Measurements from ENCODE around the gene PRRX2. TPM values are rescaled to one million over a fixed set of nuclear protein-coding genes. Genes with fewer than 3 reads are reported as not detected.

Gene PRRX2
- total and polyA plus RNA-seq, 2 experiments from 2014 or later: 9.7 to 23.0 TPM

DNA sequence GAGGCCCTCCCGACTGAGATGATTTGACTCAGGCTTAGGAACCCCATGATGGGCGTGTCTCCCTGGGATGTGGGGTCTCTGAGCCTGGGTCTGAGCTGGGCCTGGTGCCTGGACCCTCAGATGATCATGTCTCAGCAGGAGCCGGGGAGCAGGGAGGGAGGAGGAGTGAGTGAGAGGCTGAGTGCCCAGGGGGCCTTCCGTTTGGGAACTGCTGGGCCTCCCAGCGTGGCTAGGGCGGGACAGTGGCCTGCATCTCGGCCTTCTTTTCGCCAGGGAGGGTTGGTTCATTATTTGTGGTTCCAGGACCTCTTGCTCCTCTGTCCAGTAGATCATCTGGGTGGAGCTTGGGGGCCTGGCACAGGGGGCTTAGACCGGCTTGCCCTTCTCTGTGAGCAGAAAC is 5.6 kb downstream of the PRRX2 start:
- no peak for DNase-seq (ENCODE audit: low spot score)
- Histone ChIP-seq H3K27me3 (peaks cover 10% of the 10 kb centered on the region), H3K4me1 (ENCODE audit: insufficient read depth) (peaks cover 13% of the 10 kb centered on the region), H3K79me2 (peaks cover 30% of the 10 kb centered on the region), H3K4me3 (no peak overlapping the region), H2AFZ (no peak overlapping the region), H3K4me2 (no peak overlapping the region), H4K20me1 (ENCODE audit: insufficient read depth, poor library complexity, severe bottlenecking) (no peaks in the 10 kb centered on the region), H3K9me2 (replicated peaks; ENCODE audit: insufficient read depth) (no peaks in the 10 kb centered on the region), H3K27ac (no peak overlapping the region), H3K9me3 (ENCODE audit: low read depth) (no peaks in the 10 kb centered on the region), H3K36me3 (replicated peaks; ENCODE audit: insufficient read depth, low read depth) (no peaks in the 10 kb centered on the region)
- 81% methylated on average over 9 of the region's 9 CpGs for WGBS (ENCODE audit: low lambda C conversion rate, missing lambda C conversion rate)
- TF ChIP-seq EZH2phosphoT487 (IDR thresholded peaks at IDR 0.05; ENCODE audit: low read depth, severe bottlenecking, unreplicated experiment): no peak
- TF ChIP-seq EZH2 (IDR thresholded peaks at IDR 0.05; ENCODE audit: borderline replicate concordance): no peak
- no peak for TF ChIP-seq CTCF (IDR thresholded peaks at IDR 0.05; ENCODE audit: poor library complexity)

DNA sequence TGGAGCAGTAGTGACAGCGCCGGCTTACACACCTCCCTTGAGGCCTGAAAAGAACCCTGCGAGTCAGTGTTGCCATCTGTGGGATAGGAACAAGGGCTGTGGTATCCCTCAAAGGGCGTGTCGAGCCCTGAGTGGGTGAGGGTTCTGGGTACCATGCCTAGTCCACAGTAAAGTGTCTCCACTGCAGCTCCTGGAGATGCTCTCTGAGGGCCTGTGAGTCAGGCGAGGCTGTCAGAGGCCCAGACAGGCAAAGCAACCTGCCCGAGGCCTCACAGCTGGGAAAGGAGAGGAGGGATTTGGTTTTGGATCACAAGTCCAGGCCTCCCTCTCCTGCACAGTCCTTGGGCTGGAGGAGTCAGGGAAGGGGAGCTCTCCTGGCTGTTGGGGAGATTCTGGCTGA is 6.1 kb downstream of the PRRX2 start:
- H3K9me2 ChIP-seq (replicated peaks; ENCODE audit: insufficient read depth): no peaks in the 10 kb centered on the region
- H4K20me1 ChIP-seq (ENCODE audit: insufficient read depth, poor library complexity, severe bottlenecking): no peaks in the 10 kb centered on the region
- peaks cover 14% of the 10 kb centered on the region for H3K4me1 ChIP-seq (ENCODE audit: insufficient read depth)
- TF ChIP-seq EZH2 (IDR thresholded peaks at IDR 0.05; ENCODE audit: borderline replicate concordance): no peak
- TF ChIP-seq CTCF (IDR thresholded peaks at IDR 0.05; ENCODE audit: poor library complexity): no peak
- no peak for TF ChIP-seq EZH2phosphoT487 (IDR thresholded peaks at IDR 0.05; ENCODE audit: low read depth, severe bottlenecking, unreplicated experiment)
- no peak overlapping the region for H3K4me3 ChIP-seq
- no peak overlapping the region for H3K4me2 ChIP-seq
- 88% methylated on average over 7 of the region's 7 CpGs for whole genome bisulfite sequencing (ENCODE audit: low lambda C conversion rate, missing lambda C conversion rate)
- H3K36me3 ChIP-seq (replicated peaks; ENCODE audit: insufficient read depth, low read depth): no peaks in the 10 kb centered on the region
- no peak overlapping the region for H3K27ac ChIP-seq
- DNase-seq (ENCODE audit: low spot score): no peak
- peaks cover 10% of the 10 kb centered on the region for H3K27me3 ChIP-seq
- no peaks in the 10 kb centered on the region for H3K9me3 ChIP-seq (ENCODE audit: low read depth)
- peaks cover 27% of the 10 kb centered on the region for H3K79me2 ChIP-seq
- H2AFZ ChIP-seq: no peak overlapping the region

GRCh38 chr9:129672702-129673101 is 7.3 kb downstream of the PRRX2 start:
- Histone ChIP-seq H2AFZ (no peak overlapping the region), H3K79me2 (peaks cover 18% of the 10 kb centered on the region), H3K36me3 (replicated peaks; ENCODE audit: insufficient read depth, low read depth) (no peaks in the 10 kb centered on the region), H3K4me2 (no peak overlapping the region), H3K9me3 (ENCODE audit: low read depth) (no peaks in the 10 kb centered on the region), H3K9me2 (replicated peaks; ENCODE audit: insufficient read depth) (no peaks in the 10 kb centered on the region), H3K27me3 (peaks cover 10% of the 10 kb centered on the region), H3K27ac (no peak overlapping the region), H4K20me1 (ENCODE audit: insufficient read depth, poor library complexity, severe bottlenecking) (no peaks in the 10 kb centered on the region), H3K4me1 (ENCODE audit: insufficient read depth) (peaks cover 23% of the 10 kb centered on the region), H3K4me3 (no peak overlapping the region)
- no peak for DNase-seq (ENCODE audit: low spot score)
- no peak for TF ChIP-seq EZH2phosphoT487 (IDR thresholded peaks at IDR 0.05; ENCODE audit: low read depth, severe bottlenecking, unreplicated experiment)
- TF ChIP-seq EZH2 (IDR thresholded peaks at IDR 0.05; ENCODE audit: borderline replicate concordance): no peak
- no peak for TF ChIP-seq CTCF (IDR thresholded peaks at IDR 0.05; ENCODE audit: poor library complexity)
- 94% methylated on average over 8 of the region's 8 CpGs for WGBS (ENCODE audit: low lambda C conversion rate, missing lambda C conversion rate)

DNA sequence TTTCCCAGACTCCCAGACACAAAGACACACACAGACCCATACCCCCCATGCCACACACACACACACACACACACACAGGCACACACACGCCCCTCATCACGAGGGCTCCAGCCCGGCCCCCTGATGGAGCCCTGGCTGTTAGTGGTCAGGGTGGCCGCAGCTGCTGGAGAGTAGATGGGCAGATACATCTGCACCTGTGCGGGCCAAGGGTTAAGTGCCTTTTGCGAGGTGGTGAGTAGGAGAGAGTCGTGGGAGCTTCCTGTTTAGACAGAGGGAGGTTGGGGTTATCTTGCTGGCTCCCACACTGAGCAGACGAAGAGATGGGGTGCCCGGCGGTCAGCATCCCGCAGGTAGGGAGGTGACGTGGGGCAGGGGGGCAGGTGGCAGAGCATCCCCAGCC is 8.2 kb downstream of the PRRX2 start:
- H3K27me3 ChIP-seq: peaks cover 10% of the 10 kb centered on the region
- H3K9me2 ChIP-seq (replicated peaks; ENCODE audit: insufficient read depth): no peaks in the 10 kb centered on the region
- WGBS (ENCODE audit: low lambda C conversion rate, missing lambda C conversion rate): 74% methylated on average over 12 of the region's 12 CpGs
- H4K20me1 ChIP-seq (ENCODE audit: insufficient read depth, poor library complexity, severe bottlenecking): no peaks in the 10 kb centered on the region
- H3K79me2 ChIP-seq: peaks cover 11% of the 10 kb centered on the region
- no peak overlapping the region for H3K4me2 ChIP-seq
- DNase-seq (ENCODE audit: low spot score): no peak
- H3K36me3 ChIP-seq (replicated peaks; ENCODE audit: insufficient read depth, low read depth): no peaks in the 10 kb centered on the region
- peaks cover 27% of the 10 kb centered on the region for H3K4me1 ChIP-seq (ENCODE audit: insufficient read depth)
- H2AFZ ChIP-seq: no peak overlapping the region
- no peak overlapping the region for H3K27ac ChIP-seq
- TF ChIP-seq CTCF (IDR thresholded peaks at IDR 0.05; ENCODE audit: poor library complexity) (no peak), EZH2 (IDR thresholded peaks at IDR 0.05; ENCODE audit: borderline replicate concordance) (no peak), EZH2phosphoT487 (IDR thresholded peaks at IDR 0.05; ENCODE audit: low read depth, severe bottlenecking, unreplicated experiment) (no peak)
- no peak overlapping the region for H3K4me3 ChIP-seq
- no peaks in the 10 kb centered on the region for H3K9me3 ChIP-seq (ENCODE audit: low read depth)
